GM12892 (cell line): ENCODE data around the gene KRTAP5-3.

Experiments
- POLR2A ChIP-seq: IDR thresholded peaks from 2 replicates; pipeline ENCODE4 v1.6.1; 2011; ENCODE audit warnings: low read depth, low read length, control low read depth
- POLR2AphosphoS5 ChIP-seq: IDR thresholded peaks from 2 replicates; pipeline ENCODE4 v1.6.1; 2011; ENCODE audit warnings: low read depth, low read length, control low read depth
- TAF1 ChIP-seq: IDR thresholded peaks from 2 replicates; pipeline ENCODE4 v1.6.1; 2011; ENCODE audit warnings: low read depth, mild to moderate bottlenecking, control low read depth, low read length, borderline replicate concordance

DNA sequence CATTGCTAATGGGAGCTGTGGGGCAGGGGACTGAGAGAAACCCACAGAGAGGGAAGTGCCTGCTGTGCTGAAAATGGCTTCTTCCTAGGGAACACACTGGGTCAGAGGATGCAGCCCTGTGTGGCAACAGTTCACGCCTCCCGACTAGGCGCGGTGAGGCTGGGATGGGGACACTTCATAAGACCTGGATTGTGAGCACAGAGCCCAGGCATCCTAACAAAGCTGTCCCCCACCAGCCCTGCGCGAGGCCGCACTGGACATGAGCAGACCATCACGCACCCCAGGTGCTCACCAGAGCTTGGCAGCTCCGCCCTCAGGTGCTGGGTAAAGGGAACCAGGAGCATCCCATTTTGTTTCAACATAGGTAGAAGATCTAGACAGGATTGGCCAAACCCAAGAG, 15.5 kb upstream of the KRTAP5-3 start:
- TF ChIP-seq POLR2A (no peak), POLR2AphosphoS5 (no peak), TAF1 (no peak)
